GM19467 (cell line): Measurements from ENCODE around the gene ARPC2.
"Not testable (repeated sequence)": the region's sequence is repeated elsewhere in the genome, so short reads cannot be mapped to it uniquely, and the experiment has no call there.

Experiments
- ATAC-seq: cut with Tn5 transposase; IDR thresholded peaks from one replicate; pipeline ENCODE4 v1.9.1; 2021; ENCODE audit warnings: mild to moderate bottlenecking, moderate library complexity; ENCODE audit not compliant: unreplicated experiment

ARPC2 gene

DNA sequence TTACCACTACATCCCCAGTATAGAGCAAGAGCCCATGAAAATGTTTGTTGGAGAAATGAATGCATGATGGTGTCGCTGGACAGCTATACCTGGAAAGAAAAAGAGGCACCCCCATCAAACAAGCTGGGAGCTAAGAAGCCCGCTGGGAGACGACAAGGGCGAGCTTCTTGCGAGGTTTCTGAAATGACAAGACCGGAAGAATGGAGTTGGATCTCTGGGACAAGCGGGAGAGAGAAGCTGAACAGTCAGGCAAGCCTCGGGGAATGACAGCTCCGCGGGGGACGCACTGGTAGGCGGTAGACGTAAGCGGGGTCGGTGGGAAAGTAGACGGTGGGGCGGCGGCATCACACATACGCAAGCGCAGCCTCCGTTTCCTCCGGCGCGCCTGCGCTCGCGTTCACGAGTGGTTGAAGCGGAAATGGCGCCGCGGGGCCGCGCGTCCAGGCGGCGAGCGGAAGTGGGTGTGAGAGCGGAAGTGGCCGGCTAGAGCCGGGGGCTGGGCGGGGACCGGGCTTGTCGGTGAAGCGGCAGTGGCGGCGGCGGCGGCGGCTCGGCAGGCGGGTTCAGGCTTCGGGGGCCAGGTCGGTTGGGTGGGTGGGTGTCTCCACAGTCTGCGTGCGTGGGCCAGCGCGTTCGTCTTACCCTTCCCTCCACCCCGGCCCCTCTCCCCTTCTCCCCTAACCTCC lies at the start of gene ARPC2:
TSS of gene ARPC2 (plus strand) at position 516 of the 686 bp plus-strand sequence. CDS start 282 bp downstream, outside the sequence.
- ATAC-seq: peak; percentile 62

GRCh38 chr2:218168016-218168415 lies 49.0 kb upstream of the ARPC2 start:
- no peak for ATAC-seq

DNA sequence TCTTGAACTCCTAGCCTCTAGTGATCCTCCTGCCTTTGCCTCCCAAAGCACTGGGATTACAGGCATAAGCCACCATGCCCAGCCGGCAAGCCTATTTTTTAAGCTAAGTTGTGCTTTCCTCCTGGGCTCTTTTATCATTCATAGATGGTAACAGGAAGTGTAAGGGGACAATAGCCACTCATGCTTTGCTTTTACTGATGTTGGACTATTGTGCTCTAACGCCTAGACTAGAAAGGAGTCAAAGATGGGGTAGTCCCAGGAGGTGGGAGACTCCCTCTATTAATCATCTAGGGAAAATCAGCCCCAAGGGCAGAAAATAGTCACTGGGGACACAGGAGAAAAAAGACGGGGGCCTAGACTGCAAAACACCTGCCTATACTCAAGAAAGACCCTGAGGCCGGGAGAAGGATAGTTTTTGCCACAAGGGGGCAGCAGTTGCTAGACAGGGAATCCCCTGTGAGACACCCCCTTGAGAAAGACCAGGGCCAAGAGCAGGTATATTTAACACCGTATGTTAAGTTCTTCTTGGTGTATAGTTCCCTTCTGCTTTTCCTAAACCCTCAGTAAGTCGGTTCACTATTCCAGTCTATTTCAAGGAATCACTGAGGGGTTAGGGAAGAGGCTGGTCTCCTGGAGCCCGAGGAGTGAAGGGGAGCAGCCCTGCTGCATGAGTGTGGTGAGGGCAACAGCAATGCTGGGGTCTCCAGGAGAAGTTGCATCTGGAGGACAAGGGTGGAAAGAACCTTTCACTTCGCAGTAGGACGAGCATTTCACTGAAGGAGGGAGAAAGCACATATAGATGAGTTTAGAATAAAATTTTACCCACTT lies 48.1 kb upstream of the ARPC2 start:
- no peak for ATAC-seq

DNA sequence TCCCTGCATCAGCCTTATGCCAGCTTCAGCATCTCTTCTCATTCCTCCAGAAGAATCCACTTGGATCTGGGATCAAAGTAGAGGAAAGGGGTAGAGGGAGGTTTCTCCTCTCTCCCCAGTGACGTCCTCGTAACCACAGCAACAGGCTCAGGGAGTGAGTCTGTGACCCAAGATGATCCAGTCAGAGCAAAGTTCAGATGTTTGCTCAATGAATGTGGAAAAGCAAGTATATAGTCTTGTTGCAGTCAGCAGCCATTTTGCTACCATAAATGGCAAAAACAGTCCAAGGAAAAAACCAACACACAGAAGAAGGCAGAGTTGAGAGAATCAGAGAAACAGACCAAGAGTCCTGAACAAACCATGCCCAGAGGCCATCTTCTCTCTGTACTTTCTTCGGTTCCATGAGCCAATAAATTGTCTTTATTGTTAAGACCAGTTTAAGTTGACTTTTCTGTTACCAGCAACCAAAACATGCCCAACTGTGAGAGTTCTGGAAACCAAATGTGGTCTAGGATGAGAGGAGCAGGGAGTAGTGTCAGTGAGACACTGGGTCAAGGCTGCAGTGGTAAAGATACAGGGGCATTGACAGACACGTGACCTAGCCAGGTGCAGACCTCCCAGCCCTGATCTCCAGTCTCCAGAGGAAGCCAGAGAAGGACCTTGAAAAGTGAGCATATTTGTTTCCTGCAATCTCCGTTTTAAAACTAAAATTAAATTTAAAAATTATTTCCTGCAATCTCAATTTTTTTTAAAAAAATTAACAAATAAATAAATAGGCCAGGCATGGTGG lies 47.0 kb upstream of the ARPC2 start:
- ATAC-seq: no peak

- ATAC-seq: not testable (repeated sequence)
These were observed 45.2 kb upstream of the ARPC2 start for GRCh38 chr2:218171744-218172143.

GRCh38 chr2:218172845-218173244 lies 44.1 kb upstream of the ARPC2 start:
- ATAC-seq: no peak

- ATAC-seq: no peak
These were observed 37.2 kb upstream of the ARPC2 start for GRCh38 chr2:218179782-218180181.

- ATAC-seq: no peak
These were observed 36.4 kb upstream of the ARPC2 start for GRCh38 chr2:218180467-218181114.

DNA sequence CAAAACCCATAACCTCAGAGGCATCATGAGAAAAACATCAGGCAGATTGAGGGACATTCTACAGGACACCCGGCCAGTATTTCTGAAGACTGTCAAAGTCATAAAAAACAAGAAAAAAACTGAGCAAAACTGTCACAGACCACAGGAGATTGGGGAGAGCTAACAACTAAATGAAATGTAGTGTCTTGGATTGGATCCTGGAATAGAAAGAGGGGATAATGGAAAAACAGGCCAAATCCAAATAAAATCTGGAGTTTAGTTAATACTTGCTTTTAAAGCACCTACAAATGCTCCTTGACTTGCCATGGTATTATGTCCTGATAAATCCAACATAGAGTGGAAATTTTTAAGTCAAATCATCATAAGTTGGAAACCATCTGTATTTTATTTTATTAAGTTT lies 32.7 kb upstream of the ARPC2 start:
- ATAC-seq: no peak

- ATAC-seq: no peak
These were observed 30.6 kb upstream of the ARPC2 start for GRCh38 chr2:218186355-218186766.

GRCh38 chr2:218186876-218187275 lies 30.1 kb upstream of the ARPC2 start:
- ATAC-seq: no peak

DNA sequence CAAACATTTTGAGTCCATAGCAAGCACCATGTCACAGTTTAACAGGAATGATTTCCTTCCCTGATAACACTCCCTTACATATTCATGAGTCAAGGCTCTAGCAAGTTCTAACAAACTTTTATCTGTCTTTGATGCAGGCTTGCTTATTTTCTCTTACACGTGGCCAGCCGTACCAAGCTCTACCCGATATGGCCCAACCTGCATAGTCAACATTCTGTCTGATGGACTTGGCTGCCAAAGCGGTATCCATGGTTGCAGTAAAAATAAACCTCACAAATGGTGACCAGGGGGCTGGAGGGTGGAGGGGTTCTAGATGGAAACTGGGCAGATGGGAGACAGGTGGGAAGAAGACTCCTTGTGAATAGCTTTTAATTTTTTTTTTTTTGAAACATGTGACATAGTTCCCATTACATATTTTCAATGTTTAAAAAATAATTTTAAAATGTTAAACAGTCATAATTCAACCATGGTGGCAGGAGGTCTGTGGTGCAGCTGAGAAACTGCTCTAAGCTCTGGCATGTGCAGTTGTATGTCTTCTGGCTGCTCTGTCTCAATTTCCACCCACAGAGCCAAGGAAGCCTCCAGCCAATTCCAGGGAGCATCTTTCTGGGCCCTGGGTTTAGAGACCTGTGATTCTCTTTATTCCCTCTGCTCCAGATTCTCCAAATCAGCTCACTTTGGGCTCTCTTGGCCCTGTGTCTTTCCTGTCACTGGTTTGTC lies 29.5 kb upstream of the ARPC2 start:
- ATAC-seq: no peak

- ATAC-seq: no peak
These were observed 28.5 kb upstream of the ARPC2 start for GRCh38 chr2:218188528-218188927.

GRCh38 chr2:218192902-218193430 lies 24.0 kb upstream of the ARPC2 start:
- ATAC-seq: no peak

DNA sequence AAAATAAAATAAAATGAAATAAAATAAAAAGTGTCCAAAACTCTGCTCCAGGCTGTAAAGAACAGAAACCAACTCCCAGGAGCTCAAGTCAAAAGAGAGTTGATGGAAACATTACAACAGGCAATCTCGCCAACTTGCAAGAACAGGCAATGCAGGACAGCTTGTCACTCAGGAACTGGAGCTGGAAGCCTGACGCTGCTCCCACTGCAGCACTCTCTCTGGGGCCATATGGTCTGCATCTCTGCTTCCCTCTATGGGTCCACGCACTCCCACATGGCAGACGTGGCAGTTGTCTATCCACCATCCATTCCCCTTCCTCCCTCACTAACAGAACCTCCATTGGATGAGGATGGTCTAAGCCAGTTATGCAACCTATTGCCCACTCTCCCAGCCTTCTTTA lies 23.3 kb upstream of the ARPC2 start:
- no peak for ATAC-seq

- ATAC-seq: no peak
These were observed 22.1 kb upstream of the ARPC2 start for GRCh38 chr2:218194880-218195279.

DNA sequence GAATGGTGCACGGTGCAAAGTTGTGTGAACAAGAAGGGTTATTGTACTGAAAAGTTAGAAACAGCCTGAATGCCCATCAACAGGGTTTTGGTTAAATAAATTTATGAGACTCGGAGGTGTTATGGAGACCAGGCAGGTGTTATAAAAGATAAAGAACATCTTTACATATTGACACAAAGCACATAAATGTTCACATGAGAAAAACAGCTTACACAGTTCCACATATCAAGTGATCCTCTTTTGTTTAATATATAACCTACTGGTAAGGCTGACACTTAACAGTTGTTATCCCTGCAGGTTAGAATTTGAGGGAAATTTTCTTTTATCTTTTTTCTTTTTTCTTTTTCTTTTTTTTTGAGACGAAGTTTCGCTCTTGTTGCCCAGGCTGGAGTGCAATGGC lies 20.0 kb upstream of the ARPC2 start:
- ATAC-seq: no peak

DNA sequence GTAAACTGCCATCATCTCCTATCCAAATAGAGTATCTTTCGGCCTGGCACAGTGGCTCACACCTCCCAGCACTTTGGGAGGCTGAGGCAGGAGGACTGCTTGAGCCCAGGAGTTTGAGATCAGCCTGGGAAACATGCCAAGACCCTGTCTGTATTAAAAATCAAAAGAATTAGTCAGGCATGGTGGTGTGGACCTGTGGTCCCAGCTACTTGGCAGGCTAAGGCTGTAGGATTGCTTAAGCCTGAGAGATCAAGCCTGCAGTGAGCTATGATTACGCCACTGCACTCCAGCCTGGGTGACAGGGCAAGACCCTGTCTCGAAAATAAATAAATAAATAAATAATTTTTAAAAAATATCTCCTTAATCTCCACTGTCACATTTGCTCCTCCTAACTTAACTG lies 14.7 kb upstream of the ARPC2 start:
- no peak for ATAC-seq

GRCh38 chr2:218209078-218209477 lies 7.9 kb upstream of the ARPC2 start:
- ATAC-seq: no peak

DNA sequence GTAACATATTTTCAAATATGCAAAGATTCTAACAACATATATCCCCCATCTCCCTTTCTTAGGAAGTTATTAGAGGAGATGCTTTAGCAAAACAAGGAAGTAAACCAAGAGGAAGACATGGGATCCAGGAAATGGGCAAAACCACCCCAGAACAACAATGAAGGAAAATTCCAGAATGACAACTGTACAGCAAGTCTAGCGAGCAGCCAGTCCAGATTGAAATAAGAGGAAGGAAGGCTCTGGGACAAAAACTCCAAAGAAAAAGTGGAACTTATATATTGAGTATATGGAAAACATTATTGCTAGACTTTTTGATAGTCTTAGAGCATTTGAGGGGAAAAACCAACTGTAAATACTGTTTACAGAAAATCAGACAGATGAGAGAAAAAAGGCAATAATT lies 2.9 kb upstream of the ARPC2 start:
- no peak for ATAC-seq
